ENCODE results near the gene FAM236B.
"Not testable (repeated sequence)": the region's sequence is repeated elsewhere in the genome, so short reads cannot be mapped to it uniquely, and the experiment has no call there.

DNA sequence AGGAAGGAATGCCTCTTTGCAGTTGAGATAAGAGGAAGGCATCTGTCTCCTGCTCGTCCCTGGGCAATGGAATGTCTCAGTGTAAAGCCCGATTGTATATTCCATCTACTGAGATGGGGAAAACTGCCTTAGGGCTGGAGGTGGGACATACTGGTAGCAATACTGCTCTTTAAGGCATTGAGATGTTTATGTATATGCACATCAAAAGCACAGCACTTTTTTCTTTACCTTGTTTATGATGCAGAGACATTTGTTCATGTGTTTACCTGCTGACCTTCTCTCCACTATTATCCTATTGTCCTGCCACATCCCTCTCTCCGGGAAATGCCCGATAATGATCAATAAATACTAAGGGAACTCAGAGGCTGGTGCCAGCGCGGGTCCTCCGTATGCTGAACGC lies 48.8 kb downstream of the FAM236B start:
- not testable (repeated sequence) for TF ChIP-seq POLR2A (IDR thresholded peaks at IDR 0.05; ENCODE audit: low read length); GATA1 (IDR thresholded peaks at IDR 0.05; ENCODE audit: low read depth, low read length)

Measured in erythroblast (primary cell).